ENCODE results near the gene TMOD2. TPM values are rescaled to one million over a fixed set of nuclear protein-coding genes. Genes with fewer than 3 reads are reported as not detected.

TMOD2 gene
- total RNA-seq, 1 experiment from 2014 or later = 0.52 TPM

DNA sequence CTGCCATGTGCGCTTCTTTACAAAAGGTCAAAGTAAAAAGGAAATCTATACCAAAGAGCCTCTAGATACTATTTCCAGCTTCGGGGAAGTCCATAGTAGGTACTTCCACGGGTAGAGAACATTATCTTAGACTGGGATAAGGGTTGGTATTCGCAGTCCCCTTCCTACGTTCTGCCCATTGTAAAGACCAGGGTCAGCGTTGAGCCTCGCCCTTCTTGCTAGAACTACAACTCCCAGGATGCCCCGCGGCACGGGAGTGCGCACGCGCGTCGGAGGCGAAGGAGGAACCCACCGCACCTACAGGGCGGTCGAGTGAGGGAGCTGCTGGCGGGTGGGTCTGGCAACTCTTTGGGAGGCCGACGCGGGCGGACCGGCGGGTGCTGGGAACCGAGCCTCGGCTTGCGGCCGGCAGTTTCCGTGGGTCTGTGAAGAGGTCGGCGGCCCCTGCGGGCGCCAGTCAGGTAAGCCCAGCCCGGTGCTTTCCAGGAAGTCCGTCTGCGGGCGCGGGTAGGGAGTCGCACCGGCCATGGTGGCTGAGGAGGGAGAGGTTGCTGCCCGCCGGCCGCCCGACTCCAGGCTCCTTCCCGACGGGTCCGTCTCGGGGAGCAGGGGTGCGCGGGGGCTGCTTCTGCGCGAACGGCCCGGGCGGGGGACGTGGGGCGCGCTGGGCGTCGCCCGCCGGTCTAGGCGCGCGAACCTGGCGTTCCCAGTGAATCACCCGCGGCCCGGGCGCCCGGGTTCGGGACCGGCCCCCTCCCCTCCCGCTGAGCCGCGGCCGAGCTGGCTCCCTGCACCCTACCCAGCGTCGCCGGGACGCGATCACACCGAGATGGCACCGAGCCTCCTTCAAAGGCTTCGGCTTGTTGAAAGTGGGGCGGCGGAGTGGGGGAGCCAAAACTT, 78.2 kb downstream of the TMOD2 start, which contains the start of gene TMOD3:
Gene TMOD3, plus strand, starts transcription at position 278 of the 900 bp plus-strand sequence. CDS start 33,232 bp downstream, outside the sequence.
- no peaks in the 10 kb centered on the region for H3K36me3 ChIP-seq (ENCODE audit: control insufficient read depth, insufficient read depth, low read length)
- intact Hi-C loops (cut with micrococcal nuclease; ENCODE audit: unreplicated experiment) = loop anchor here (2.0 kb wide), 2 partner anchors 13 to 45 kb away; no protein-coding TSS in a partner anchor
- Mint-ChIP-seq H3K36me3 (ENCODE audit: insufficient read depth, unreplicated experiment) (peaks cover 6% of the 10 kb centered on the region), H3K4me1 (ENCODE audit: low read depth, unreplicated experiment) (peaks cover 12% of the 10 kb centered on the region), H3K4me3 (ENCODE audit: unreplicated experiment) (peak within 1 kb of the TSS; percentile 89), H3K9me3 (ENCODE audit: unreplicated experiment) (no peaks in the 10 kb centered on the region), H3K27me3 (ENCODE audit: insufficient read depth, unreplicated experiment) (no peaks in the 10 kb centered on the region), H3K27ac (ENCODE audit: unreplicated experiment) (peak within 1 kb of the TSS; percentile 79)
- POLR2A ChIA-PET = interaction anchor here (1.1 to 1.7 kb wide), 2 partner anchors 13 to 16 kb away, joined by 3 to 9 read pairs; no protein-coding TSS in a partner anchor
- CTCF ChIA-PET = no interaction called here
- BruUV-seq (replicated peaks) = no TSS peak
- peaks cover 7% of the 10 kb centered on the region; the same call in 1 of the 2 replicates for H3K4me1 ChIP-seq
- TF ChIP-seq, protein P1, sequence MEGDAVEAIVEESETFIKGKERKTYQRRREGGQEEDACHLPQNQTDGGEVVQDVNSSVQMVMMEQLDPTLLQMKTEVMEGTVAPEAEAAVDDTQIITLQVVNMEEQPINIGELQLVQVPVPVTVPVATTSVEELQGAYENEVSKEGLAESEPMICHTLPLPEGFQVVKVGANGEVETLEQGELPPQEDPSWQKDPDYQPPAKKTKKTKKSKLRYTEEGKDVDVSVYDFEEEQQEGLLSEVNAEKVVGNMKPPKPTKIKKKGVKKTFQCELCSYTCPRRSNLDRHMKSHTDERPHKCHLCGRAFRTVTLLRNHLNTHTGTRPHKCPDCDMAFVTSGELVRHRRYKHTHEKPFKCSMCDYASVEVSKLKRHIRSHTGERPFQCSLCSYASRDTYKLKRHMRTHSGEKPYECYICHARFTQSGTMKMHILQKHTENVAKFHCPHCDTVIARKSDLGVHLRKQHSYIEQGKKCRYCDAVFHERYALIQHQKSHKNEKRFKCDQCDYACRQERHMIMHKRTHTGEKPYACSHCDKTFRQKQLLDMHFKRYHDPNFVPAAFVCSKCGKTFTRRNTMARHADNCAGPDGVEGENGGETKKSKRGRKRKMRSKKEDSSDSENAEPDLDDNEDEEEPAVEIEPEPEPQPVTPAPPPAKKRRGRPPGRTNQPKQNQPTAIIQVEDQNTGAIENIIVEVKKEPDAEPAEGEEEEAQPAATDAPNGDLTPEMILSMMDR (IDR thresholded peaks at IDR 0.05; ENCODE audit: insufficient read depth in 1 of 2, low read depth in 1 of 2, low read length in 1 of 2, severe bottlenecking in 1 of 2, unreplicated experiment in 1 of 2) = no peak
- H3K9me3 ChIP-seq = no peaks in the 10 kb centered on the region
- no peaks in the 10 kb centered on the region for H3K27me3 ChIP-seq (replicated peaks; ENCODE audit: control insufficient read depth, insufficient read depth, low read length)
- DNase-seq = peak; percentile 94 to 95
- peak within 1 kb of the TSS; percentile 82 for H3K4me3 ChIP-seq (ENCODE audit: low read depth, low read length)

DNA sequence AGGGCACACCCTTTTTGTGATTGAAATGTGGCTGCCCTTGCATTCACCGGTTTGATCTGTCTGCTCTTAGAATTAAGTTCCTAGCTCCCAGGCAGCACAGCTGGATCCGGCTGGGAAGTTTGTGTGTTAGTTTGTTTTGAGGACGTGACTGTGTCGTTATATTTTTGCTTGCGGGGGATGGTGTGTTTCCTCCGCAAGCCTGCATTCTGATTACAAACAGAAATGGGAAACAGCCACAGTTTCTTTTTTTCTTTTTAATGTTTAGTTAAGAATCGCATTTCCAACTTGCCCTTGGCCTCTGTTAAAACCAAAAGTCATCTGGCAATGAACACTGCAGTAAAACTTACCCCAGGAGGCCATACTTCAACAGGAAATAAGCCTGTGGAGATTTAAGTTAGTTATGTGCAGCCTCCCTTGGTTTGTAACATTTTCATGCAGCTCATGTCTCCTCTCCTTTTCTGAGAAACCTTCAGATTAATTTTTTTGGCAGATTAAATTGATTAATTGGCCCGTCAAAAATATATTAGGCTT, 78.9 kb downstream of the TMOD2 start:
- POLR2A ChIA-PET = interaction anchor here (0.7 to 1.7 kb wide), 3 partner anchors 8 to 15 kb away, joined by 3 to 9 read pairs (median 4); no protein-coding TSS in a partner anchor
- CTCF ChIA-PET = no interaction called here

DNA sequence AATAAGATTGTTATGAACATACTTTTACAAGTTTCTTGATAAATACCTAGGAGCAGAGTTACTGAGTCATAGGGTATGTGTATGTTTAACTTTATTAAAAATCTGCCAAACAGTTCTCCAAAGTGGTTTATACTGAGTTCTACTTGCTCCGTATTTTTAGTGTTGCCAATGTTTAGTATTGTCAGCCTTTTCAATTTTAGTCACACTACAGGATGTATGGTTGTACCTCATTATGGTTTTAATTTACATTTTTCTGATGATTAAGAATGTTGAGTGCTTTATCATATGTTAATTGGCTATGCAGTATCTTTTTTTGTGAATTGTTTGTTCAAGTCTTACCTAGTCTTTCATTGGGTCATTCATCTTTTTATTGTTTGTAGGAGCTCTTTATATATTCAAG, 82.4 kb downstream of the TMOD2 start:
- H3K27me3 ChIP-seq (replicated peaks; ENCODE audit: control insufficient read depth, insufficient read depth, low read length) = no peaks in the 10 kb centered on the region
- no peak for DNase-seq
- no peaks in the 10 kb centered on the region for H3K9me3 ChIP-seq
- no peaks in the 10 kb centered on the region for H3K36me3 ChIP-seq (ENCODE audit: control insufficient read depth, insufficient read depth, low read length)
- TF ChIP-seq, protein P1 (IDR thresholded peaks at IDR 0.05; ENCODE audit: insufficient read depth in 1 of 2, low read depth in 1 of 2, low read length in 1 of 2, severe bottlenecking in 1 of 2, unreplicated experiment in 1 of 2) = no peak
- intact Hi-C loops (cut with micrococcal nuclease; ENCODE audit: unreplicated experiment) = no loop called here
- H3K9me3 Mint-ChIP-seq (ENCODE audit: unreplicated experiment) = no peaks in the 10 kb centered on the region
- H3K27ac Mint-ChIP-seq (ENCODE audit: unreplicated experiment) = no peak overlapping the region
- CTCF ChIA-PET = no interaction called here
- H3K36me3 Mint-ChIP-seq (ENCODE audit: insufficient read depth, unreplicated experiment) = peaks cover 6% of the 10 kb centered on the region
- H3K4me1 Mint-ChIP-seq (ENCODE audit: low read depth, unreplicated experiment) = peaks cover 29% of the 10 kb centered on the region
- no peak overlapping the region for H3K4me3 Mint-ChIP-seq (ENCODE audit: unreplicated experiment)
- POLR2A ChIA-PET = no interaction called here
- BruUV-seq (replicated peaks) = no TSS peak
- peaks cover 7% of the 10 kb centered on the region; the same call in 1 of the 2 replicates for H3K4me1 ChIP-seq
- H3K27me3 Mint-ChIP-seq (ENCODE audit: insufficient read depth, unreplicated experiment) = no peaks in the 10 kb centered on the region
- no peak overlapping the region for H3K4me3 ChIP-seq (ENCODE audit: low read depth, low read length)

More for the DNA sequence above, 78.9 kb downstream of the TMOD2 start:
- H3K9me3 ChIP-seq = no peaks in the 10 kb centered on the region
- peak overlapping the region; percentile 82 for H3K4me3 ChIP-seq (ENCODE audit: low read depth, low read length)
- H3K9me3 Mint-ChIP-seq (ENCODE audit: unreplicated experiment) = no peaks in the 10 kb centered on the region
- BruUV-seq (replicated peaks) = no TSS peak
- H3K36me3 Mint-ChIP-seq (ENCODE audit: insufficient read depth, unreplicated experiment) = peaks cover 6% of the 10 kb centered on the region
- no peak for DNase-seq
- H3K36me3 ChIP-seq (ENCODE audit: control insufficient read depth, insufficient read depth, low read length) = no peaks in the 10 kb centered on the region
- H3K4me1 Mint-ChIP-seq (ENCODE audit: low read depth, unreplicated experiment) = peaks cover 18% of the 10 kb centered on the region
- intact Hi-C loops (cut with micrococcal nuclease; ENCODE audit: unreplicated experiment) = no loop called here
- H3K27ac Mint-ChIP-seq (ENCODE audit: unreplicated experiment) = peak overlapping the region; percentile 79
- H3K27me3 ChIP-seq (replicated peaks; ENCODE audit: control insufficient read depth, insufficient read depth, low read length) = no peaks in the 10 kb centered on the region
- peak overlapping the region; percentile 89 for H3K4me3 Mint-ChIP-seq (ENCODE audit: unreplicated experiment)
- H3K4me1 ChIP-seq = peaks cover 7% of the 10 kb centered on the region; the same call in 1 of the 2 replicates
- TF ChIP-seq, protein P1 (IDR thresholded peaks at IDR 0.05; ENCODE audit: insufficient read depth in 1 of 2, low read depth in 1 of 2, low read length in 1 of 2, severe bottlenecking in 1 of 2, unreplicated experiment in 1 of 2) = no peak
- no peaks in the 10 kb centered on the region for H3K27me3 Mint-ChIP-seq (ENCODE audit: insufficient read depth, unreplicated experiment)
